HCT116 (cell line): Measurements from ENCODE around the gene KCNE4.

Source experiments
- EZH2 ChIP-seq: fragments of 200-600 bp; sonication (generic); IDR thresholded peaks from 2 replicates; pipeline ENCODE4 v1.6.1; 2017; ENCODE audit warnings: antibody characterized with exemption, mixed run types
- JUND ChIP-seq: IDR thresholded peaks from 2 replicates; pipeline ENCODE4 v1.6.1; 2012
- MAX ChIP-seq: IDR thresholded peaks from 2 replicates; pipeline ENCODE4 v1.6.1; 2012
- POLR2A ChIP-seq: IDR thresholded peaks from 2 replicates; pipeline ENCODE4 v1.7.0; 2011; ENCODE audit warnings: borderline replicate concordance; ENCODE audit not compliant: insufficient read depth, insufficient read length; ENCODE audit errors: extremely low read depth
- POLR2AphosphoS5 ChIP-seq: IDR thresholded peaks from 2 replicates; pipeline ENCODE4 v1.6.1; 2011; ENCODE audit warnings: mild to moderate bottlenecking, low read depth, low read length, moderate library complexity
- RAD21 ChIP-seq: IDR thresholded peaks from 2 replicates; pipeline ENCODE4 v1.6.1; 2012; ENCODE audit warnings: low read depth, mild to moderate bottlenecking
- SIN3A ChIP-seq: IDR thresholded peaks from 2 replicates; pipeline ENCODE4 v1.6.1; 2012; ENCODE audit warnings: low read depth
- TCF7L2 ChIP-seq: IDR thresholded peaks from 2 replicates; pipeline ENCODE4 v1.7.0; 2011; ENCODE audit warnings: borderline replicate concordance, inconsistent platforms; ENCODE audit not compliant: insufficient read depth, insufficient read length; ENCODE audit errors: extremely low read depth
- TF ChIP-seq, protein P1 (sequence below), 3 experiments: fragments of 200-600 bp in 1 of 3; sonication (generic) in 1 of 3; IDR thresholded peaks in 2 of 3; conservative IDR thresholded peaks in 1 of 3; 2 replicates each; pipeline ENCODE4 v1.5.1; 2012 to 2017; ENCODE audit warnings: low read depth in 2 of 3, low read length in 2 of 3, antibody characterized with exemption in 1 of 3, borderline replicate concordance in 1 of 3, control low read depth in 1 of 3, mild to moderate bottlenecking in 1 of 3, mixed read lengths in 1 of 3, mixed run types in 1 of 3, moderate library complexity in 1 of 3; ENCODE audit not compliant: insufficient read depth in 1 of 3
- TF ChIP-seq, protein P2 (sequence below): IDR thresholded peaks from 2 replicates; pipeline ENCODE4 v1.6.1; 2011; ENCODE audit warnings: mild to moderate bottlenecking, low read length, moderate library complexity; ENCODE audit not compliant: insufficient replicate concordance; ENCODE audit errors: extremely low read depth

DNA sequence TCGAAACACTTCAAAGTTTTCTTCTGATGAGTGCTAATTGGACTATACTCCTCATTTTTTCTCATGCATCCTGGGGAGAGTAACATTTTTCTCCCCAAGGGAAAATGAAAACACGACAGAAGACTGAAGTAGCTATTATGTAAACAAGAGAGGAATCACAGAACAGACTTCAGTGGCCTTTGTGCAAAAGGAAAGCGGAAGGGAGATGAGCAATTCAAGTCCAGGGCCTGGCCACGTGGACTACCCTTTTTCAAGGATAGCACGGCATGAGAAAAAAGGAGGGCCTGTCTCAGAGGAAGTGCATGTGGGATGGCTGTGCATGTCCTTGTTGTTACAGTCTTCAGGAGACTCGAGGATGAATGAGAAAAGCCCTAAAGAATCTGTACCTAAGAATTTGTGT is 43.8 kb upstream of the KCNE4 start:
- TF ChIP-seq, protein P1, sequence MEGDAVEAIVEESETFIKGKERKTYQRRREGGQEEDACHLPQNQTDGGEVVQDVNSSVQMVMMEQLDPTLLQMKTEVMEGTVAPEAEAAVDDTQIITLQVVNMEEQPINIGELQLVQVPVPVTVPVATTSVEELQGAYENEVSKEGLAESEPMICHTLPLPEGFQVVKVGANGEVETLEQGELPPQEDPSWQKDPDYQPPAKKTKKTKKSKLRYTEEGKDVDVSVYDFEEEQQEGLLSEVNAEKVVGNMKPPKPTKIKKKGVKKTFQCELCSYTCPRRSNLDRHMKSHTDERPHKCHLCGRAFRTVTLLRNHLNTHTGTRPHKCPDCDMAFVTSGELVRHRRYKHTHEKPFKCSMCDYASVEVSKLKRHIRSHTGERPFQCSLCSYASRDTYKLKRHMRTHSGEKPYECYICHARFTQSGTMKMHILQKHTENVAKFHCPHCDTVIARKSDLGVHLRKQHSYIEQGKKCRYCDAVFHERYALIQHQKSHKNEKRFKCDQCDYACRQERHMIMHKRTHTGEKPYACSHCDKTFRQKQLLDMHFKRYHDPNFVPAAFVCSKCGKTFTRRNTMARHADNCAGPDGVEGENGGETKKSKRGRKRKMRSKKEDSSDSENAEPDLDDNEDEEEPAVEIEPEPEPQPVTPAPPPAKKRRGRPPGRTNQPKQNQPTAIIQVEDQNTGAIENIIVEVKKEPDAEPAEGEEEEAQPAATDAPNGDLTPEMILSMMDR (IDR thresholded peaks at IDR 0.05 in 2 of 3, conservative IDR thresholded peaks at IDR 0.05 in 1 of 3; ENCODE audit: borderline replicate concordance in 1 of 3, insufficient read depth in 1 of 3, low read depth in 2 of 3, low read length in 2 of 3), result no peak
- no peak for TF ChIP-seq RAD21
- TF ChIP-seq EZH2, result no peak
- no peak for TF ChIP-seq POLR2AphosphoS5
- TF ChIP-seq MAX, result no peak
- no peak for TF ChIP-seq JUND
- TF ChIP-seq POLR2A, result no peak
- no peak for TF ChIP-seq SIN3A
- TF ChIP-seq, protein P2, sequence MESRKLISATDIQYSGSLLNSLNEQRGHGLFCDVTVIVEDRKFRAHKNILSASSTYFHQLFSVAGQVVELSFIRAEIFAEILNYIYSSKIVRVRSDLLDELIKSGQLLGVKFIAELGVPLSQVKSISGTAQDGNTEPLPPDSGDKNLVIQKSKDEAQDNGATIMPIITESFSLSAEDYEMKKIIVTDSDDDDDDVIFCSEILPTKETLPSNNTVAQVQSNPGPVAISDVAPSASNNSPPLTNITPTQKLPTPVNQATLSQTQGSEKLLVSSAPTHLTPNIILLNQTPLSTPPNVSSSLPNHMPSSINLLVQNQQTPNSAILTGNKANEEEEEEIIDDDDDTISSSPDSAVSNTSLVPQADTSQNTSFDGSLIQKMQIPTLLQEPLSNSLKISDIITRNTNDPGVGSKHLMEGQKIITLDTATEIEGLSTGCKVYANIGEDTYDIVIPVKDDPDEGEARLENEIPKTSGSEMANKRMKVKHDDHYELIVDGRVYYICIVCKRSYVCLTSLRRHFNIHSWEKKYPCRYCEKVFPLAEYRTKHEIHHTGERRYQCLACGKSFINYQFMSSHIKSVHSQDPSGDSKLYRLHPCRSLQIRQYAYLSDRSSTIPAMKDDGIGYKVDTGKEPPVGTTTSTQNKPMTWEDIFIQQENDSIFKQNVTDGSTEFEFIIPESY, result no peak
- TF ChIP-seq TCF7L2, result no peak
